IPS-15b (cell line): ENCODE data around the gene SPSB2.

ENCODE experiments used
- H3K27me3 ChIP-seq: one replicate; pipeline ENCODE4 v1.6.1; 2013; ENCODE audit warnings: low read length; ENCODE audit not compliant: control insufficient read depth, insufficient read depth
- H3K36me3 ChIP-seq: one replicate; pipeline ENCODE4 v1.6.1; 2013; ENCODE audit warnings: low read length; ENCODE audit not compliant: control insufficient read depth, insufficient read depth
- H3K4me1 ChIP-seq: one replicate; pipeline ENCODE4 v1.6.1; 2013; ENCODE audit warnings: mild to moderate bottlenecking, low read length; ENCODE audit not compliant: control insufficient read depth, insufficient read depth
- H3K4me3 ChIP-seq: one replicate; pipeline ENCODE4 v1.5.1; 2013; ENCODE audit warnings: low read depth, low read length
- H3K9ac ChIP-seq: one replicate; pipeline ENCODE4 v1.6.1; 2013; ENCODE audit warnings: low read depth, mild to moderate bottlenecking, low read length
- H3K9me3 ChIP-seq: one replicate; pipeline ENCODE4 v1.6.1; 2013; ENCODE audit warnings: mild to moderate bottlenecking, low read length; ENCODE audit not compliant: control insufficient read depth, insufficient read depth

Gene SPSB2

DNA sequence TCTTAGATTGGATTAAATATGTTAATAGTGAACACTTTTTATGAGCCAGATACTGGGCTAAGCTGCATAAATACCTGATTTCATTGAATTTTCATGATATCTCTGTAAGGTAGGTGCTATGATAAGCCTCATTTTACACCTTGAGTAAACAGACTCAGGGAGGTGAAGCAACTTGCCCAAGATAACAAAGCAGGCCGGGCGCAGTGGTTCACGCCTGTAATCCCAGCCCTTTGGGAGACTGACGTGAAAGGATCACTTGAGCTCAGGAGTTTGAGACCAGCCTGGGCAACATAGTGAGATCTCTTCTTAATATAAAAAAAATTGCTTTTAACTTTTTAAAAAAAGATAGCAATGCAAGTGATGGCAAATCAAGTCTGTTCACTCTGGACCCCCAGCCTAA, 31.0 kb downstream of the SPSB2 start:
- no peak overlapping the region for H3K4me3 ChIP-seq
- no peaks in the 10 kb centered on the region for H3K4me1 ChIP-seq
- H3K9ac ChIP-seq: no peak overlapping the region
- H3K27me3 ChIP-seq: no peaks in the 10 kb centered on the region
- peaks cover 65% of the 10 kb centered on the region for H3K36me3 ChIP-seq
- no peaks in the 10 kb centered on the region for H3K9me3 ChIP-seq

DNA sequence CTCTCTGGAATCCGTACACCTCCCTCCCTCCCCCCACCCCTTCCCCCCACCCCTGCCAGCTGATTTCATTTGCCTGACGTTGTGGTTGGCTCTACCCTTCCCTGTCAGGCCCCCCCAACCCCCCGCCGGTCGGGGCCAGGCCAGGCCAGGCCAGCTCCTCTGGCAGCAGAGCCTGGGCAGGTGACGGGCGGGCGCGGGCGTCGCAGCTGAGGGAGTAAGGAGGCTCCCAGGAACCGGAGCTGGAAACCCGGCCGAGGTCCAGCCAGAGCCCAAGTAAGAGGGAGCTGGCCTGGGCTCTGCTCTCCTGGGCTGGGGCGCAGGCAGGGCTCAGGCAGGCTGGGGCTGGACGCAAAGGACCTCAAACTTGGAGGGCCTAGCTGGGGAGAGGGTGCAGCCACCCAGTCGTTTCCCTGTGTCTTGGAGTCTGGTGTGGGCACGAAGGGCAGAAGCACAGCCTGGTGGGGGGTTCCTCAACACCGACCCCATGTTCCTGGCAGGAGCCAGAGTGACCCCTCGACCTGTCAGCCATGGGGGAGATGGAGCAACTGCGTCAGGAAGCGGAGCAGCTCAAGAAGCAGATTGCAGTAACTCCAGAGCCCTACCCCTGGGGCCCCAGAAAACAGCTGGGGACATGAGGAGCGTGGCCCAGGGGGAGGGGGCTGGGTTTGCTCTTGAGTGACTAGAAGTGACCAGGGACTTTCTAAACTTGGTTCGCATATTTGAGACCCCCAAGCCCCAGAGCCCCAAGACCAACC, 32.2 kb downstream of the SPSB2 start, which contains the start of gene GNB3:
Gene GNB3, plus strand, starts transcription at position 165 of the 755 bp plus-strand sequence. Its CDS starts 363 bp downstream, at position 528.
- H3K9ac ChIP-seq: no peak within 1 kb of the TSS
- peaks cover 62% of the 10 kb centered on the region for H3K36me3 ChIP-seq

DNA sequence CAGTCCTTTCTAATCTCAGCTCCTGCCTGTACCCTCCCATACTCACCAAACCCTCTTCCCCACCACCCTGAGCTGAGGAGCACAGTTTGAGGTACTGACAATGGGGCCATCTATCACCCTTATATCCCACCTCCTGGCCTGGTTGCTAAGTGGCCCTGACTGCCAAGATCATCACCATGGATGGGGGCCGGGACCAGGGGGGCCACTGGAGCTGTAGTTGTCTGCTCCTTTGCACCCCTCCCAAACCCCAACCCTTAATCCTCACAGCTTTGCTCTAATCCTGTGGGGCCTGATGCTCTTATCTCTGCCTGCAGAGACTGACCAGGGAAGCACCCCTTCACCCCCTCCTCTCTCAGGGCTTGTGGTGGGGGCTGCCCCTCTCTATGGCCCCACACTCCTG, 32.8 kb downstream of the SPSB2 start:
- Histone ChIP-seq H3K27me3 (no peaks in the 10 kb centered on the region), H3K36me3 (peaks cover 56% of the 10 kb centered on the region), H3K4me1 (no peaks in the 10 kb centered on the region), H3K4me3 (no peak overlapping the region), H3K9me3 (no peaks in the 10 kb centered on the region), H3K9ac (no peak overlapping the region)

More for the DNA sequence above, 32.2 kb downstream of the SPSB2 start, which contains the start of gene GNB3:
- Histone ChIP-seq H3K9me3 (no peaks in the 10 kb centered on the region), H3K27me3 (no peaks in the 10 kb centered on the region), H3K4me1 (no peaks in the 10 kb centered on the region), H3K4me3 (no peak within 1 kb of the TSS)

DNA sequence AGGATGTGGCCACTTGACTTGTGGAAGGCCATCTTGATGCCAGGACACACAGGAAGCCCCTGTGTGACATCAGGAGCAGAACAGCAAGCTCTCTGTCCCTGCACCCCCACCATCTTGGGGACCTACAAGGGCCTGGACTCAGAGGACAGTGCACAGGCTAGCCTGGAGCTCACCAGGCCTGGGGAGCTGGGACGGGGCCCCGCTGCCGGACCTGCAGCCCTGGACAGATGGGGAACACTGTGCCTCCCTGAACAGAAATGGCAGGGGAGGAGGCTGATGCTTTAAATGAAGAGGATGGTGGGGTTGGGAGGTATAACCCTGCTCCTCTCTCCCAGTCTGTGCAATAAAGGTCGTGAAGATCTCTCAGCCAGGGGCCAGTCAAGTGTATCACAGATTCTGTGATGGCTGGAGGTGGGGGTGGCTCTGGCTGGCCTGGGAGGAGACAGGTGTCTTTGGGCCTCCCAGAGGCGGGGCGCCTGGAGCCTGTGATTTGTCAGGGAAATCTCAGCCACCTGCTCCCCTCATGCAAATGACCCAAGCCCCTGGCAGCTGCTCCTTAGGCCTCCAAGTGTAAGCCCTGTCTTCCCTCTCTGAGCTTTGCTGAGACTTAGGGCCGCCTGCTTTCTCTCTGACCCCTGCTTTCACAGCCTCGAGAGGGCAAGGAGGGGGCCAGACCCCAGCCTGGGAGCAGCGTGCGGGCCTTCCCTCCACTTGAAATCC, 33.5 kb downstream of the SPSB2 start:
- peaks cover 49% of the 10 kb centered on the region for H3K36me3 ChIP-seq
- H3K4me1 ChIP-seq: no peaks in the 10 kb centered on the region
- no peaks in the 10 kb centered on the region for H3K9me3 ChIP-seq
- no peak overlapping the region for H3K4me3 ChIP-seq
- no peak overlapping the region for H3K9ac ChIP-seq
- no peaks in the 10 kb centered on the region for H3K27me3 ChIP-seq

DNA sequence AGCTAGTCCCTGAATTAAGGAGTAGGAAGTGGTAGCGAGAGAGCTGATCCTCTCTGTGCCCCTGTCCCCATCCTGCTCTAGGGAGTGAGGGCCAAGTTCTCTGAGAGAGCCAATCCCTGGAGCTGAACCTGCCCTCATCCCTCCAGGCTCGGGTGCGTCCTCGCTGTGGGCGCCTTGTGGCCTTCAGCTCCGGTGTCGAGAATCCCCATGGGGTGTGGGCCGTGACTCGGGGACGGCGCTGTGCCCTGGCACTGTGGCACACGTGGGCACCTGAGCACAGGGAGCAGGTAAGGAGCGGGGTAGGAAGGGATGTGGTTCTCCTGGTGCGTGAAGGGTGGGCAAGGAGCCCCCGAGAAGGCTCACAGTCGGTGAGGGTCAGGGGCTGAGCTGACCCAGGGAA, 34.2 kb downstream of the SPSB2 start:
- no peaks in the 10 kb centered on the region for H3K9me3 ChIP-seq
- no peak overlapping the region for H3K9ac ChIP-seq
- H3K4me3 ChIP-seq: no peak overlapping the region
- peaks cover 45% of the 10 kb centered on the region for H3K36me3 ChIP-seq
- no peaks in the 10 kb centered on the region for H3K4me1 ChIP-seq
- no peaks in the 10 kb centered on the region for H3K27me3 ChIP-seq

DNA sequence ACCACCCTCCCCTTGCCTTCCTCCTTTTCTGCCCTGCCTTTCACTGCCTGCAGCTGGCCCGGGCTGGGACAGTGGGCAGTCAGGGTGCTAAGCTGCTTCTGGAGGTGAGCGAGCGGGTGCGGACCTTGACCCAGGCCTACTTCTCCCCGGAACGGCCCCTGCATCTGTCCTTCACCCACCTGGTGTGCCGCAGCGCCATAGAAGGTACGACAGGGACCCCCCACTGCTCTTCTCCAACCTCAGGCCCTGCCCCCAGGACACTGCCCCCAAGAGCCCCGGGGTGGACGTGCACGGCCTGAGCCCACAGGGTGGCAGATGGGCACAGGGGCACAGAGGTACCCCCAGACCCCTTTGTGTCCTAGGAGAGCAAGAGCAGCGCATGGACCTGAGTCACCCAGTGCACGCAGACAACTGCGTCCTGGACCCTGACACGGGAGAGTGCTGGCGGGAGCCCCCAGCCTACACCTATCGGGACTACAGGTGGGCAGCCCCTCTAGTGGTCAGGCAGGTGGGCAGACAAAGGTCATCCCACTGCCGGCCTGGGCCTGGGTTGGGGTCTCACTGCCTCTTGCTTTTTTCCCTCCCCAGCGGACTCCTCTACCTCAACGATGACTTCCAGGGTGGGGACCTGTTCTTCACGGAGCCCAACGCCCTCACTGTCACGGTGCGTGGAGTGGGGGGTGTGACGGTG, 35.6 kb downstream of the SPSB2 start:
- Histone ChIP-seq H3K9ac (no peak overlapping the region), H3K4me1 (no peaks in the 10 kb centered on the region), H3K27me3 (no peaks in the 10 kb centered on the region), H3K36me3 (peaks cover 39% of the 10 kb centered on the region), H3K4me3 (no peak overlapping the region), H3K9me3 (no peaks in the 10 kb centered on the region)

DNA sequence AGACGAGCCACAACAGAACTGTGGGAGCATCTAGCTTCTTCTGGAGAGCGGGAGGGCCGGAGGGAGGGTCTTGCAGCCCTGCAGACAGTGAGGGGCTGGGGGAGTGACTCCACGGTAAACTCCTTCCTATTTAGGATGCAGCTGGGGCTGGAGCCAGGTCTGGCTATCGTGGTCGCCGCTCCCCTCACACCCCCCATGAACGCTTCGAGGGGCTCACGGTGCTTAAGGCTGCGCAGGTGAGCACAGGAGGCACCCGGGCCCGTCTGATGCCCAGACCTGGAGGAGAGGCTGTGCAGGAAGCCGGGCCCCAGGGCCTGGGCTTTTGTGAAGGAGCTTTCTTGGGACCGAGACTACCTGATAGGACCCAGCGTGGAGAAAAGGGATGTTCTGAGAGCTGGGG, 36.3 kb downstream of the SPSB2 start:
- Histone ChIP-seq H3K4me1 (no peaks in the 10 kb centered on the region), H3K4me3 (no peak overlapping the region), H3K27me3 (no peaks in the 10 kb centered on the region), H3K9ac (no peak overlapping the region), H3K9me3 (no peaks in the 10 kb centered on the region), H3K36me3 (peaks cover 43% of the 10 kb centered on the region)

DNA sequence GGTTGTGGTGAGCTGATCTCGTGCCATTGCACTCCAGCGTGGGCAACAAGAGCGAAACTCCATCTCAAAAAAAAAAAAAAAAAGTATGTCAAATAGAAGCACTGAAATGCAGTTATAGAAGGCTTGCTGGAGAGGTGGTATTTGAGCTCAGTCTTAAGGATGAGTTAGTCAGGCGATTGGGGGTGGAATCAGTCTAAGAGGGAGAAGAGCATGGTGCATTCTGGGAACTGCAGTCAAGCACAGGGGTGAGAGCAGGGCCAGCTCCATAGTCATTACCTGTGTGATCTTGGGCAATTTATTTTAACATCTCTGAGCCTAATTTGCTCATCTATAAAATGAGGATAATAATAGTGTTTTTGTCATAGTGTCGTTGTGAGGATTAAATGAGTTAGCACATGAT, 38.2 kb downstream of the SPSB2 start:
- Histone ChIP-seq H3K9me3 (no peaks in the 10 kb centered on the region), H3K4me1 (no peaks in the 10 kb centered on the region), H3K9ac (no peak overlapping the region), H3K36me3 (peaks cover 60% of the 10 kb centered on the region), H3K27me3 (no peaks in the 10 kb centered on the region), H3K4me3 (no peak overlapping the region)

DNA sequence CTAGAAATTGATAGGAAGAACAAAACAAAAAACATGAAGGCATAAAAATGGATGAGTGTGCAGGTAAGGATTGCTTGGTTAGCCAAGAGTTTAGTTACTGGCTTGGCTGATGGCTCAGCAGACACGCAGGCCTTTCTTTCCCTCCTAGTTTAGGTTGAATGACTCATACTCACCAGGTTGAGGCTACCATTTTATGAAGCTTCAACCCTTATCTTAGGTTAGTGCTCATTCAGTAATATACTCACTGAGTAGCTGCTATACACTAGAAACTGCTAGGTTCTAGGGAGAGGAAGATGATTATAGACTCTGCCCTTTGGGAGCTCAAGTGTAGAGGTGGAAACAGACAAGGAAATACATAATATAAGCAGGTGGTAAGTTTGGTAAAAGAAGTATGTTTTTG, 38.8 kb downstream of the SPSB2 start:
- Histone ChIP-seq H3K4me1 (no peaks in the 10 kb centered on the region), H3K4me3 (no peak overlapping the region), H3K9ac (no peak overlapping the region), H3K36me3 (peaks cover 54% of the 10 kb centered on the region), H3K27me3 (no peaks in the 10 kb centered on the region), H3K9me3 (no peaks in the 10 kb centered on the region)

DNA sequence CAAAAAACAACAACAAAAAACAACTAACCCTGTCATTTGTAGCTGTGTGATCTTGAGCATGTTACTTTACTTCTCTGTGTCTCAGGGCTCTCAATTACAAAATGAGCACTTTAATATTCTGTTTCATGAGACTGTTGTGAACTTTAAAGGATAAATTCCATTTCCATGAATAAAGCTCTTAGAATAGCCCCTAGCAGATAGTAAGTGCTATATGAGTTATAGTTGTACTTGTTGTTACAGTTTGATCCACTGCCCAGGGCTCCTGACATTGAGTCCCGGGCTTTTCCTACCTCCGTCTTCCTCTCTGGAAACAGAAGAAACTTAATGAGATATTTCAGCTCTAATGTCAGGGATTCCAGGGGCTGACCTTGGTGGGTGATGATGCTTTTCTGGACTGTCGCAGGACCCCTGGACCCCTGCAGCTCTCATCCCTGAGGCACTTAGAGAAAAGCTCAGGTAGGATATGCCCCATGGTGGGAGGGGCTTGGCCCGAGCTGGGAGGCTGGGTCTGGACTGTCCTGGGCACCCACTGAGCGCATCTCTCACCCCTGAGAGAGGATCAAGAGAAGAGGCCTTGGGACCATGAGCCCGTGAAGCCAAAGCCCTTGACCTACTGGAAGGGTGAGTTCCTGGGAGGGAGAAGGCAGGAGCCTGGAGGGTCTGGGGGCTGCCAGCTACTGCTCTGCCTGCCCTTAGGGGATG, 39.8 kb downstream of the SPSB2 start:
- Histone ChIP-seq H3K27me3 (no peaks in the 10 kb centered on the region), H3K4me1 (no peaks in the 10 kb centered on the region), H3K4me3 (no peak overlapping the region), H3K9ac (no peak overlapping the region), H3K36me3 (peaks cover 51% of the 10 kb centered on the region), H3K9me3 (no peaks in the 10 kb centered on the region)

DNA sequence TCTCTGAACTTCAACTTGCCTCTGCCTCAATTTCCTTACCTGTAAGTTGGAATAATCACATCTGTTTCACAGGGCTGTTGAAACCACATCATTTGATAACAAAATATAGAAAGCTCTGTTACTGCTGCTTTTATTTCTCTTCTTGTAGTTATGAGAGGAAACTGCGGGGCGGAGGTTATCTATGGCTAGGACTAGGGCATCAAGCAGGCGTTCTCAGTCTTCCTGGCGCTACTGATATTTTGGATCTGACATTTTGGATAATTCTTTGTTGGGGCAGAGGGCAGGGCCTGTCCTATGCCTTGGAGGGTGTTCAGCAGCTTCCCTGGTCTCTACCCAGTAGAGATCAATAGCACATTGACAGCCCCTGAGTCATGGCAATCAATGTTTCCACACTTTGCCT, 41.0 kb downstream of the SPSB2 start:
- H3K4me1 ChIP-seq: peaks cover 2% of the 10 kb centered on the region
- H3K27me3 ChIP-seq: no peaks in the 10 kb centered on the region
- H3K9me3 ChIP-seq: no peaks in the 10 kb centered on the region
- H3K9ac ChIP-seq: no peak overlapping the region
- no peak overlapping the region for H3K4me3 ChIP-seq
- peaks cover 39% of the 10 kb centered on the region for H3K36me3 ChIP-seq
